ENCODE results near the gene EML1.
"Not testable (repeated sequence)": the region's sequence is repeated elsewhere in the genome, so short reads cannot be mapped to it uniquely, and the experiment has no call there.

Gene EML1

DNA sequence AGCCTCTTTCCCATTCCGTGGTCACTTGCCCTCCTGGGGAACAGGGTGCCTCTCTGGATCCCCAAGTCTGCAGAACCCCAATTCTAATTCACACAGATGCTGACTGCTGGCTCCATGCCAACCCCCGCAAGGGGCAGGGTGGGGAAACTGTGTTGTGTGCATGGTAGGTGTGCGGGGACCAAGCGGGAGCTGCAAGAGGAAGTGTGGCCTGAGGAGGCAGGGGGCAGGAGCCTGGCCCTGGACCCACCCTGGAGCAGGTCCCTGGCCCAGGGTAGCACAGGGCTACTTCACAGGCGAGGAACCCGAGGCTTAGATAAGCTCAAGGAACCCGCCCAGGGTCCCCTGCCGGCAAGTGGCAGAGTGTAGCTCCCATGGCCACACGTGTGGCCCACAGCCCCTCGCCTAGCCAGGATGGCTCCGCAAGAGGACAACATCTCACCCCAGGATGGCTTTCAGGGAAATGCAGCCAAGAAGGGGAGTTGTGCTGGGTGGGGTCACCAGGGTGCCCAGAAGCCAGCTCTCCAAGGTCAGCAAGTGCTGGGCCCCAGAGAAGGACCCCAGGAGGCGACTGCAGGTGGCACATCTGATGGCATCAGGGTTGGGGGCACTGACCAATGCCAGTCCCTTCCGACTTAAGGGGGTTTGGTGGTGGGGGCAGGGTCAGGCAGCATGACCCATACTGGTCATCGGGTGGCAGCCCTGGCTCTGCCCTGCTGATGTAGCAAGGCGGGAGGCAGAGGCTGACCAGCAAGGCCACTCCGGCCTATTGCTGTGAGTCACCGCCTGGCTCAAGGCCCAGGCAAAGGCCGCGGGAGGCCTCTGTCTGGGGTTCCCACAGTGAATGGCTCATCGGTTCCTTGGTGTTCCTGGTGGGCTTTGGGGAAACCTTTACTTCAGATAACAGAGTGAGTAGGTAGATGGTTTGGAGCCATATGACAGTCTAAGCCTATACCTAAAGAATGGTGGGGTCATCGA, 37.3 kb upstream of the EML1 start:
- no peak for DNase-seq

DNA sequence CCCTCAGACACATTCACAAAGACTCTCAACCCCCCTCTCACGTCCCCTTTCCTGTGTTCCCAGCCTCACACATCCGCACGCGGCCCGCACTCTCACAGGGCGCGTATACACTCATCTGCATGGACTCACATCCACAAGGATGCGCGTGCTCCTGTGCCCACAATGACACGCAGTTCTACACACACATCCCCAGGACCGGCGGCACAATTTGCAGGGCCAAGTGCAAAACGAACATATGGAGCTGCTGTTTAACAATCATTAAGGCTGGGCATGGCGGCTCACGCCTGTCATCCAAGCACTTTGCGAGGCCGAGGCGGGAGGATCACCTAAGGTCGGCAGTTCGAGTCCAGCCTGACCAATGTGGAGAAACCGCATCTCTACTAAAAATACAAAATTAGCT, 36.4 kb upstream of the EML1 start:
- DNase-seq: no peak

DNA sequence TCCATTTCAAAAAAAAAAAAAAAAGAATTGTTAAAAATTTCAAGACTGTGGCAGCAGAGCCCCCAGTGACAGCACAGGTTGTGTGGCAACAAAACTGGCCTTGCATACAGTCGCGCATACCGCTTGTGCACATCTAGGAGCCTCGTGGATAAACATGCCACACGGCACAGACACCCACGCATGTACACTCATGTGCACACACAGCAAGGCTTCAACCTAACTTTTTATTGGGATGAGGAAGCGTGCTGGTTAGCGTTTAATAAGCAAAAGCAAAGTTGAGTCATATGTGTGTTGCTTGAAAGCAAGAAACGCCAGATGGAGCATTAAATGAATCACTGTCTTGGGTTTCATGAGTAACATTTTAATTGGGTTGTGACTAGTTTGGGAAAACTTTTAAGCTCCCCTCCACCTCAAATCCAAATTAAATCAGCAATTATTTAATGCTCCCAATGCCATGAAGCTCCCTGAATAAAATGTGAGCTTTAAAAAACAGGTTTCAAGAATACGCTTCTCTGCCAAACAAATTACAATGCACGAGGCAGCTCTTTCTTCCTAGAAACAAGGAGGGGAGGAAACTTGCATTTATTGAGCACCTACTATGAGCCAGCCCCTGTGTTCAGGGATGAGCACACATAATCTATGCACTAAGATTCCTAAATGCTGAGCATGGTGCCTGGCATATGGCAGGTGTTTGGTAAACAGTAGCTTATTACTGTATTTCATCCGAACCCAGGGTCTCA, 35.7 kb upstream of the EML1 start:
- no peak for DNase-seq

DNA sequence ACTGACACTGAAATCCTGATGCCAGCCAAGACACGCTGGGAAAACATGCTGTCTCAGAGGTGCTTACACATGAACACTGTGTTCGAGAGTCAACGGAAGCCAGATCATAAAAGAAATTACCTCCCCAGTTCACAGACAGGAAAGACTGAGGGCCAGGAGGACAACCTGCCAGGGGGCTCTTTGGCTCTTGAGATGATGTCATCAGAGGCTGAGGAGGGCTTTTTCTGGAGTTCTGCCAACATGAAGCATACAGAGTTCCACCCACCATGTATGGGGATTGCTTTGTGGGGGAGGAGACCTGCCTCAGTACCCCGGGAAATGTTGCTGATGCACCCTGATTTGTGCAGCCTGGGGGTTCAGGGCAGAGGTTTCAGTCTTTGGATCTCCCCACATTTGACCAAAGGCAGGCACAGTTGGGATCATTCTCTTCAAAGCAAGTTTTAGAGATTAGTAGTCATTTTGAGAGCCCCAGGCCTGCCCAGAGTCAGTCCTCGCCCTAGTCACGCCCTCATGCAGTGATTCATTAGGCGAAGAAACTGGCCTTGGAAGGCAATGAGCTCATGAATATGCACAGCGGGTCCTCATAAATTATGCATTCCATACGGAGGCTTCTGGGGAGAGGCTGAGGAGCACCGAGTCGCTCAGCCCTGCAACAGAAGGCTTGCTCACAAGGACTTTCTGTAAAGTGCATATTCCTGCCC, 34.9 kb upstream of the EML1 start:
- no peak for DNase-seq

DNA sequence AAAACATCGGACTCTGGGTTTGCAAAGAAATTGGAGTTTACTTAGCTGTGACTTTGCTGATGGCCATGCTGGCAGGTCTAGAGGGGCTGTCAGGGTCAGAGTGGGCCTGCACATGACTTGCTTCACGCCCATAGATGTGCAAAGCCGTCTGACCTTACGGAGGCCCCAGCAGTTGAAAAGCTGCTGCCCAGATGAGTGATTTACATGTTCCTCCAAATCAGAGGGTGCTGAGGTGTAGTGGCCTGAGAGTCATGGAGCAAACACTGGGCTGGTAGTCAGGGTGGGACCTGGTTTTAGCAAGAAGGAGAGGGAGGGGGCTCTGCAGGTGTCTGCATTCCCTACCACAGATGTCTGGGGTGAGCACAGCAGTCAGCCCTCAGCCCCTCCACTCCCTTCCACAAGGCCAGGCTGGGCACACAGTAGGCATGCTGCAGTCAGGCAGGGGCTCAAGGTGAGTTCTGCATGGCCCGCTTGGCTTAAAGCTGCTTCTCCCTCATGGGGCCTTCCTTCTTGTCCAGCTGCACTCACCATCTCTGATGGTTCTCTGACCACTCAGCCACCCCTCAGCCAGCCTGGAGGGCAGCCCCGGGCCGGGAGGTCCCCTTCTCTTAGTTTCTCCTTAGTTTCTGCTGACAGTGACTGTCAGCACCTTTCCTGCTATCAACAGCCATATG, 34.2 kb upstream of the EML1 start:
- DNase-seq: no peak

DNA sequence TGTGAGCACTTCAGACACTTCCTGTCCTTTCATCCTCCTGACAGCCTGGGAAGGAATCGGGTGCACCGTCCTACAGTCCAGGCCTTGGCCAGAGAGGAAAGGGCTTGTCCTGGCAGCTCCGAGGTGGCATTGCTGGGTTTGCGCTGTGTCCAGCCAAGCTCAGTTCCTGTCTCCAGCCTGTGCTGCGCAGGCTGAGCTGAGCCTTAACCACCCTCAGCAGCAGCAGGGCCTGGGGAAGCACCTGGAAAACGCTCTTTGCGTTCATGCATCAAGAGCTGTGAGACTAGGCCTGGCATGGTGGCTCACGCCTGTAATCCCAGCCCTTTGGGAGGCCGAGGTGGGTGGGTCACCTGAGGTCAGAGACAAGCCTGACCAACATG, 33.7 kb upstream of the EML1 start:
- no peak for DNase-seq

DNA sequence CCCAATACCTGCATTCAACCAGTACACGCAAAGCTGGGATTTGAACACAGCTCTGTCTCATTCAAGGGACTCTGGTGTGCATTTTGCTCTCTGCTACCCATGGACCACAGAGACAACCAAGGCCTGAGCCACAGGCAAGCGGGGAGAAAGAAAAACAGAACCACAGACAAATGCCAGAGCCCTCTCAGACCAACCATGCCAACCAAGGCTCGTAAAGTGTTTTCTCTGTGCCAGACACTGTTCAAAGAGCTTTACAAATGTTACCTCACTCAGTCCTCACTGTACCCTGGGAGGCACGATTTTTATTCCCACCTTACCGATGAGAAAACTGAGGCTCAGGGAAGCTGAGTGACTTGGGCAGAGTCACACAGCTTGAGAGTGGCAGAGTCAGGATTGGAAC, 32.4 kb upstream of the EML1 start:
- DNase-seq: no peak

DNA sequence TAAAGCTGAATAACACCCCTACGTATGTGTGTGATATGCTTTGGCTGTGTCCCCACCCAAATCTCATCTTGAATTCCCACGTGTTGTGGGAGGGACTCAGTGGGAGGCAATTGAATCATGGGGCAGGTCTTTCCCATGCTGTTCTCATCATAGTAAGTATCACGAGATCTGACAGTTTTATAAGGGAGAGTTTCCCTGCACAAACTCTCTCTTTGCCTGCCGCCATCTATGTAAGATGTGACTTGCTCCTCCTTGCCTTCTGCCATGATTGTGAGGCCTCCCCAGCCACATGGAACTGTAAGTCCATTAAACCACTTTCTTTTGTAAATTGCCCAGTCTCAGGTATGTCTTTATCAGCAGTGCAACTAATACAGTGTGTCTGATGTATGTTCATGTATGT, 30.3 kb upstream of the EML1 start:
- not testable (repeated sequence) for DNase-seq

DNA sequence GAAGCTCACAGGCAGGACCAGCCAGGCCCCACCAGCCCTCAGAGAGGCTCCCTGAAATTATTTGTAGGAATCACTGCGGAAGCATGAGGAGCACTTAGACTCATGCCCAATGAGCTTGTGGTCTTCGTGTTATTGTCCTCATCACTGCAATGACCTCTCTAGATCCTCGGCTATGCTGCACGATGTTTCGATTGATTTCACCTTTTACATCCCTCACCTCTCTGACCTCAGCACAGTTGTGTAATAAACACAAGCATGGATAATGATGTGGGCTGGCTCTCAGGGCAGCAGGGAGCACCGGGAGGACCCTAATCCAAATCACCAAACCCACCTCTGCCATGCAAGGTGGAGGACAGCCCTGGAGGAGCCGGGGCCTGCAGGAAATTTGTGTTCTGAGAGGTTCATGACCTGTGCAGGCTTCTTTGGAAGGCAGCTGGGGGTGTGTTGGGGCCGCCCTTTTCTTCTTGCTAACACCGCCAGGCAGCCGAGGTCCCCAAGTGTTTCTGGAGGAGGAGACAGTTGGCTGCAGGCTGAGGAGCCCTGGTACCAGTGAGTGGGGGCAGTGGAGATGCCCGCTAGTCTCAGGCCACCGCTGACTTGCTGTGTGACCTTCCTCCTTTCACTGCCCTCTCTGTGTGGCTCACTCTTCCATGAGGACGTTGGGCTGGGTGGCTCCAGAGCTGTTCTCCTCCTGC, 29.5 kb upstream of the EML1 start:
- DNase-seq: no peak

DNA sequence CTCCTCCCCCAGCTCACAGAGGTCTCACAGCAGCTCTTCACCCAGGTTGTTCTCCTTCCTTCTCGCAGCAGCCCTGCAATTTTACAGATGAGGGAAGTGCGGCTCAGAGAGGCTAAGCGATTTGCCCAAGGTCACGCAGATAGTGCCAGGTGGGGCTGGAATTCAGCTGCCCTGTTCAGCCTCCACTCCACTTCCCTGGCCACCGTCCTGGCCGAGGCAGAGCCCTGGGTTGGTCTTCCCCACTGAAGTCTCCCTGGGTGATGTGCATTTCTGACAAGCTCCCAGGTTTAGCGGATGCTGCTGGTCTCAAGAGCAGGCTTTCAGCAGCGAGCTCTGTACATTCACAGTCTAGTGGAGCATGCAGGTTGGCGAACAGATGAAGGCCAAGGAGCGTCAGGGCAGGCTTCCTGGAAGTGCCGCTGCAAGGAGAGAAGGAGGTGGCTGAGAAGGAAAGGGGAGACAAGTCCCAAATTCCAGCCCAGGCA, 28.9 kb upstream of the EML1 start:
- no peak for DNase-seq

DNA sequence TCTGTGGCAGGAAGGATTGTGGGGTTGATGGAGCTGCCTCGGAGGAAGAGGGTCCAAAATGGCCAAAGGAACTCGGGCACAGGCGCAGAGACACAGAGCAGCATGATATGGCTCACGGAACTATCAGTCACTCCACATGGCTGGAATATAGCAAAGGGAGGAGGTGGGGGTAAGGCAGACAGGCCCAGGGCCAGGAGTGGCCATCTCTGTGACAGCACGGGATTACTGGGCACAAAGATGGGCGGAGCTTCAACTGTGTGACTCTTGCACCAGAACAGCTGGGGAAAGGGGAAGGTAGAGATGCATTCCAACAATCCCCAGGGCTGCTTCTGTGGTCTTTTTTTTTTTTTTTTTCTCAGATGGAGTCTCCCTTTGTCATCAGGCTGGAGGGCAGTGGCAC, 24.8 kb upstream of the EML1 start:
- no peak for DNase-seq

DNA sequence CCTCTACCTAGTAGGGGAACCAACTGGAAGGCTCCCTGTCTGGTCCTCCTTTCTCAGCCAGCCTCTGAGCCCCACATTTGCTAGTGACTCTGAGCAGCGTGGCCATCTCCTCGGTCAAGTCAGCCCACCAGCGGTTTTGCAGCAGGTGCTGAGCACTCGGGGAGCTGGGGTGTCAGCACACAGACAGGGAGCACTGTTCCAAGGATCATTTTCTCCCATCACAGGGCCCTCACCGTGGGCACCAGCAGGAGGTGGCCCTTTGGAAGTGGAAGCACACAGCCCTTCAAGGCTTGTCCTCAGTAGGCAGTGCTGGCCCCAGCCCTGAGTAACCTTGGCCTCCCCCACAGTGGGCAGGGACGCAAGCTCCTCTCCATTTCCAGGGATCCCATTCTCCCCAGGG, 24.1 kb upstream of the EML1 start:
- DNase-seq: no peak

DNA sequence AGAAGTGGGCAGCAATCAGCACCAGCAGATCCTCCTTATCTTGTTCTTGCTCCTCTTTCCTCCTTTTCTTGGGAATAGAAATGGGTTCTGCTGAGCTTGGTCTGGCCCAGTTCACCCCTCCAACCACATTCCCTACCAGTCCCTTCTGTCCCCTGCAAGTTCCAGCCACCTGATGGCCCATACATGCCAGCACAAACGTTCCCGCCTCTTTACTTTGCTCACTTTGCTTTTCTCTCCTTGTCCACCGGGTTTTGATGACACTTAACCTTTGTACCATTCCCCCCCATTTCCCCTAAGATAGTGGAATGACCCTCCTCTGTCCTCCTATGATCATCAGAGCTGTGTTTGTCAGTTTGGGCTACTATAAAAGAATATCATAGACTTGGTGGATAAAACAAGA, 23.4 kb upstream of the EML1 start:
- no peak for DNase-seq

DNA sequence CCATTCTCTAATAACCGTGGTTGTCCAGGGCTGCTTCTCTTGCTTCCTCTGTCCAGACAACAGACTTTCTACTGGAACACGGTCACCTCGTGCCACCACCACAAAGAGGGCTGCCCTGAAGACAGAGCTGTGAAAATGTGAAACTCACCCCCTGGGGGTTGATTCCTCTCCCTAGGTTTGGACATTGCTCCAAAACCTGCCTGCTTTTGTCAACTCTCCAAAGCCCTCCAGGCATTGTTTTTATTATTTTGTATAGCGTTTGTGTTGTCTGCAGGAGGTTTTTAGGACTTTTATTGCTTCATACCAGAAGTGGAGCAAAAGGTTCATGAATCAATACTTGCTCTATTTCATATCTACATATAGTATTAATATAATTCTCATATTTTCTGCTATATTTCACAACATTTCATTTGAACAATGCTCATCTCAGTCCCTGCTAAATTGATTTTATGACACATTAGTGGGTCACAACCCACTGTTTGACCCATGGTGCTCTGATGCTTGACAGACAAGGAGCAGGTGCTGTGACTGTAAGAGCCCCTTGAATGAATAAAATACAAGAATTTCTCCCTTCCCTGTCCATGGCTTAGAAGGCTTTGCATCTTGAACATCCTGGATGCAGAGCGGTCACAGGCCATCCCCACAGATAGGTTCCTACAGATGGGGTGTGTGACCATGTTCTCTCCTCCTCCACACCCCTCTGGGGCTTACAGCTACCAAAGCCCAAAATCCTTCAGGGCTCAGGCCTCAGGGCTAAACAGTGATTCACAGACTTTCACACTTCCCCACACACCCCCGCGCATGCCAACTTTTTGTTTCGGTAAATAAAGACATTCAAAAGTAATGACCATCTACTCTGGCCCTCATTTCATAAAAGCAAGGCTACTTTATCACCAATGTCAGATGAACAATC, 20.6 kb upstream of the EML1 start:
- no peak for DNase-seq

DNA sequence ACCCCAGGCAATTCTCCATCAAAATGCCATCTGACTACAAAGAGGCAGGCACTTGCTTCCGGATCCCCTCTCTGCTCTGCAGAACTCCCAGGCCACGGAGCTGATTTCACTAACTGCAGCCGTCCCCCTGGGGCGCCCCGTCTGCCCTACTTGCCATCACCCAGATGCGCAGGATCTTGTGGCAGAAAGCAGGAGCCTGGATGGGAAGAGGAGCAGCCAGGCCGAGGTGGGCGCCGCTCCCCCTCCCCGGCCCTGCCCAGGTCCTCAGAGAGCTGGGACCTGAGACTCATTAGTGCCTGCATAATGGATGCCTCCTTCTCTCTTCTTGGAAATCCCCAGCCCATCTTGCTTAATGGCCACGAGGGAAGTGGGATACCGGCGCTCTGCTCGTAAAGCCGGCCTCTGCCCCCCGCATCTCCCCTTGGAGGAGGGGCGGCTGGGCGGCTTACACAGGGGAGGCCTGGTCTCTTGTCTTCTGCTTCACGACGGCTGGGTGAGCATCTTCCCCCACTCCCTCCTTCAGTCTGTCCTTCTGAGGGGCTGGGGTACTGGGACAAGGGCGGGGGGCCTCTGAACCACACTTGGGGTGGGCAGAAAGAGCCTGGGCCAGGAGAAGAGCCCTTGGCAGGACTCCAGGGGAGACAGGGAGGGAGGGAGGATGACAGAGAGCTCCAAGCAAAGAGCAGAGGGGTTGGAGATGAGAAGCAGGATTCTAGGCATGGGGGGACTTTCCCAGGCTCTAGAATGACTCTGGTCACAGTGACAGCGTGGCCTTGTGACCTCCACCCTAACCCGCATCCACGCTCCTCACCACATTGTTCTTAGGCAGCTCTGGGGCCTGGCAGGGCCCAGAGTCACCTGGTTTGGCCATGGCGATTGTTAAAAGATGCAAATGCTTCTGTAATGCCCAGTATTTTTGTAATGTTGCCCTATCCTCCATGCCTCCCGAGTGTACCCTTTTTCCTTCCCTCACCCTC, 19.4 kb upstream of the EML1 start:
- DNase-seq: peak; percentile 86

DNA sequence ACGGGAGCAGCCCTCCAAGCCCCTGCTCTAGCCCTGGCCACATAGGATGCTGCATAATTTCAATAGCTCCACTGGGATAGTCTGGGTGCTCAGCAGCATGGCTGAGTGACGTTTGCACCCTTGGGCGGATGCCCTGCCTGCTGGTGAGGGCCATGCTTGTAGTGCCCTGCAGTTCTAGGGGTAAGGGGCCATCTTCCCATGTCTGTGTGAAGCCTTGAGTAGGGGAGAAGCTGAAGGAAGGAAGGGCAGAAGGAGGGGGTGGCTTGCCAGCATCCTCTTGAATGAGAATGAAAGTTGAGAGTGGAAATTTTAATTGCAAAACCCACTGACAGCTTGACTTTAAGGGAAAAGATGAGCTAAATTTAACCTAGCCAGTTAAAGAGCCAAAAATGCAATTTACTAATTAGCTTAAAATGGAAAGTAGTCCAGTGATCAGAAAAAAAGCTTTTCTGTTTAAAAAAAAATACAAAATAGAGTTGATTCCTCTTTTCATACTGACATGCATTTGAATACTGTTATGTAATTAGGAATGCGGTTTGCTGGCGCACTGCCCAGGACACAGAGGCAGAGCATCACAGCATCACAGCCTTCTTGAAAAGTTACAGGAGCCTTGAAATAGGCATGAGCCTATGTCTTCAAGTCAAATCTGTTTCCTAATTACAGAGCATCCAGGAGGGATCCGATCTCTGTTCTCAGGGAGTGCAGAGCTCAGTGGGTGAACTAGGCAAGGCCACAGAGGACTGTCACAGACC, 18.5 kb upstream of the EML1 start:
- DNase-seq: no peak

DNA sequence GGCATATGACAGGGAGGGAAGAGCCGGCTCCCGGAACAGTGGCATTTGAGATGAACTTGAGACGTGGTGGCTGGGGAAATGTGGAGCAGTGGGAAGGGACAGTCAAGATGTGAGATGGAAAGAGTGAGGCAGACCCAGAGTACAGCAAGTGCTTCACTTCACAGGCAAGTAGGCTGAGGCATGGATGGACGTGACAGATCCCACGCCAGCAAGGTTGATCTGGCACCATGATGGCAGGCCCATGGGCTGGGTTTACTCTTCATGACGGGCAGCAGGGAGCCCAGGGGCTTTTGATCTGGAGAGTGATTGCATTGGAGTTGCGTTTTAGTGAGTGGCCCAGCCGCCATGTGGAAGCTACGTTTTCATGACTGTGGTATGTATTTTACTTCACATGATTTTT, 17.9 kb upstream of the EML1 start:
- no peak for DNase-seq

DNA sequence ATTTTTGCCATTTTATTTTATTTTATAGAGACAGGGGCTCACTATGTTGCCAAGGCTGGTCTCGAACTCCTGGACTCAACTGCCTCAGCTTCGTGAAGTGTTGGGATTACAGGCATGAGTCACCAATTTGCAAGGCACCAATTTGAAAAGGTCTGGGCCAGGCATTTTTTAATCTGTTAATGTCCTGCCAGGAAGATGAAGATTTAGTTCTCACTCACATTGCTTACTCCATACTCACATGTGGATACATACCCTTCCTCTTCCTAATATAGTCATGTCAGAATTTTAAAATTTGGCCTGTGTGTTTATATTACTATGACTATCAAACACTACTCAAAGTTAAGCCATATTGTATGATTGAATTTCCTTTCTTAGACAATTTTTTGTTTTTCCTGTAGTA, 15.3 kb upstream of the EML1 start:
- no peak for DNase-seq

DNA sequence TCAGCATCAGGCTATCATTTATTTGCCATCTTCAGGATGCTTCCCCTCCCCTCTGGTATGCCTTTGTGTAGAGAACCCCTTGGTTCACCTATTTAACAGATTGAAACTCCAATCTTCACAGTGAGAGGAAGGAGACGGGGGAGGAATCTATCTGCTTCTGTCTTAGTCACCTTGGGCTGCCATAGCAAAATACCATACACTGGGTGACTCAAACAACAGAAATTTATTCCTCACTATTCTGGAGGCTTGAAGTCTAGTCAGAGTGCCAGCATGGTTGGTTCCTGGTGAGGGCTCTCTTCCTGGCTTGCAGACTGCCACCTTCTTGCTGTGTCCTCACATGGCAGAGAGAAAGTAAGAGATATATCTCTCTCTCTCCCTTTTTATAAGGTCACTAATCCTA, 13.5 kb upstream of the EML1 start:
- no peak for DNase-seq

Measured in retina (tissue), 1 donor.